Left ventricle myocardium inferior (tissue), 1 donor: ENCODE results near the gene STK35. TPM values are rescaled to one million over a fixed set of nuclear protein-coding genes. Genes with fewer than 3 reads are reported as not detected.
"Not testable (repeated sequence)": the region's sequence is repeated elsewhere in the genome, so short reads cannot be mapped to it uniquely, and the experiment has no call there.

Experiments used
- DNase-seq: peaks from one replicate; pipeline ENCODE4 v3.0.0-alpha.2; 2020
- H3K27ac ChIP-seq: fragments of 200-600 bp; replicated peaks from 2 replicates; pipeline ENCODE4 v1.8.0; 2021
- H3K27me3 ChIP-seq: fragments of 200-600 bp; 2 replicates; pipeline ENCODE4 v1.8.0; 2021; ENCODE audit warnings: low read depth
- H3K36me3 ChIP-seq: fragments of 200-600 bp; 2 replicates; pipeline ENCODE4 v1.8.0; 2021
- H3K4me1 ChIP-seq: fragments of 200-600 bp; 2 replicates; pipeline ENCODE4 v1.8.0; 2021
- H3K4me3 ChIP-seq: fragments of 200-600 bp; 2 replicates; pipeline ENCODE4 v1.8.0; 2021; ENCODE audit warnings: mild to moderate bottlenecking, moderate library complexity
- H3K9me3 ChIP-seq: fragments of 200-600 bp; replicated peaks from 2 replicates; pipeline ENCODE4 v1.8.0; 2021
- CTCF ChIP-seq: fragments of 200-600 bp; IDR thresholded peaks from 2 replicates; pipeline ENCODE4 v1.8.0; 2021; ENCODE audit warnings: antibody characterized with exemption, mild to moderate bottlenecking, borderline replicate concordance
- intact Hi-C: fragments of 100-400 bp; cut with micrococcal nuclease; formaldehyde crosslinking; loops from one replicate; pipeline ENCODE4 v1.11.0; 2022
- total RNA-seq: library from RNA; stranded (reverse); fragmentation: NEBNext Ultra II Directional; extraction: Animal tissue kit (Norgen Biotek cat#: 25700); gene quantifications from one replicate; pipeline ENCODE4 v1.2.1, GENCODE V29; 2021
- donor health status: DM: no; HTN: yes; CAD: no; lungs with severe emphysema.

STK35 gene
- total RNA-seq, 1 donor from 2014 or later, result 13.9 TPM

GRCh38 chr20:2179233-2179580, 77.6 kb downstream of the STK35 start:
- H3K4me1 ChIP-seq, result peaks cover 10% of the 10 kb centered on the region
- intact Hi-C loops, result no loop called here
- no peak overlapping the region for H3K27ac ChIP-seq
- no peak for TF ChIP-seq CTCF
- H3K9me3 ChIP-seq, result no peaks in the 10 kb centered on the region
- no peak for DNase-seq
- H3K27me3 ChIP-seq, result no peaks in the 10 kb centered on the region
- H3K36me3 ChIP-seq, result no peaks in the 10 kb centered on the region
- no peak overlapping the region for H3K4me3 ChIP-seq

GRCh38 chr20:2179949-2180348, 78.3 kb downstream of the STK35 start:
- H3K27me3 ChIP-seq, result no peaks in the 10 kb centered on the region

GRCh38 chr20:2183381-2183780, 81.8 kb downstream of the STK35 start:
- Histone ChIP-seq H3K9me3 (peaks cover 23% of the 10 kb centered on the region), H3K4me1 (no peaks in the 10 kb centered on the region), H3K36me3 (no peaks in the 10 kb centered on the region), H3K4me3 (no peak overlapping the region), H3K27ac (no peak overlapping the region), H3K27me3 (peaks cover 7% of the 10 kb centered on the region)
- intact Hi-C loops, result no loop called here
- no peak for DNase-seq
- no peak for TF ChIP-seq CTCF

More at GRCh38 chr20:2179949-2180348, 78.3 kb downstream of the STK35 start:
- TF ChIP-seq CTCF, result no peak
- no peak for DNase-seq
- intact Hi-C loops, result no loop called here
- no peak overlapping the region for H3K4me3 ChIP-seq
- no peak overlapping the region for H3K27ac ChIP-seq
- peaks cover 10% of the 10 kb centered on the region for H3K4me1 ChIP-seq
- no peaks in the 10 kb centered on the region for H3K9me3 ChIP-seq
- H3K36me3 ChIP-seq, result no peaks in the 10 kb centered on the region

GRCh38 chr20:2184933-2185332, 83.3 kb downstream of the STK35 start:
- intact Hi-C loops, DNase-seq: not testable (repeated sequence)

GRCh38 chr20:2195614-2196013, 94.0 kb downstream of the STK35 start:
- Histone ChIP-seq H3K36me3 (no peaks in the 10 kb centered on the region), H3K4me3 (no peak overlapping the region), H3K4me1 (no peaks in the 10 kb centered on the region), H3K9me3 (no peaks in the 10 kb centered on the region), H3K27ac (no peak overlapping the region), H3K27me3 (peaks cover 62% of the 10 kb centered on the region)
- DNase-seq, result no peak
- intact Hi-C loops, result no loop called here
- TF ChIP-seq CTCF, result no peak

More at GRCh38 chr20:2184933-2185332, 83.3 kb downstream of the STK35 start:
- Histone ChIP-seq H3K27me3 (peaks cover 22% of the 10 kb centered on the region), H3K9me3 (peaks cover 24% of the 10 kb centered on the region)
- H3K4me3 ChIP-seq, H3K36me3 ChIP-seq, H3K4me1 ChIP-seq, H3K27ac ChIP-seq: not testable (repeated sequence)

- no peaks in the 10 kb centered on the region for H3K36me3 ChIP-seq
- TF ChIP-seq CTCF, result no peak
- peaks cover 62% of the 10 kb centered on the region for H3K27me3 ChIP-seq
- DNase-seq, result no peak
- no peak overlapping the region for H3K27ac ChIP-seq
- no peaks in the 10 kb centered on the region for H3K4me1 ChIP-seq
- intact Hi-C loops, result no loop called here
- no peak overlapping the region for H3K4me3 ChIP-seq
- H3K9me3 ChIP-seq, result no peaks in the 10 kb centered on the region
Observed at GRCh38 chr20:2197166-2197565, 95.5 kb downstream of the STK35 start.

Other genes starting within 250 kb of the STK35 start
- 25.5 TPM for gene SIRPA, start 206.4 kb upstream of the STK35 start, total RNA-seq
- gene PDYN, start 107.8 kb upstream of the STK35 start, total RNA-seq, result not detected
- gene TGM3, start 194.2 kb downstream of the STK35 start, total RNA-seq, result not detected